ENCODE data around the gene SEPTIN3. TPM values are rescaled to one million over a fixed set of nuclear protein-coding genes. Genes with fewer than 3 reads are reported as not detected.
A peak's percentile ranks its signal among the peaks of the same experiment; 100 is the strongest.

SEPTIN3 gene
- total and polyA plus RNA-seq, 9 of the 15 experiments (the other 6 are each of a cell fraction or from before 2014, with no cell fraction given), result 0.06 TPM; not detected in 8

- no peak for TF ChIP-seq MBD1 (CRISPR knock-in tag; IDR thresholded peaks at IDR 0.05)
- TF ChIP-seq MCM7 (IDR thresholded peaks at IDR 0.05), result no peak
- TF ChIP-seq HMG20A (CRISPR knock-in tag; conservative IDR thresholded peaks at IDR 0.05), result no peak
- no peak for TF ChIP-seq STAT5A (IDR thresholded peaks at IDR 0.05; ENCODE audit: borderline replicate concordance, low read length)
- TF ChIP-seq ZC3H11A (IDR thresholded peaks at IDR 0.05; ENCODE audit: low read depth, low read length), result no peak
- no peak for TF ChIP-seq MTA1 (IDR thresholded peaks at IDR 0.05; ENCODE audit: borderline replicate concordance)
- no peak for TF ChIP-seq EZH2 (IDR thresholded peaks at IDR 0.05; ENCODE audit: borderline replicate concordance, low read depth, low read length)
- TF ChIP-seq, protein P1, sequence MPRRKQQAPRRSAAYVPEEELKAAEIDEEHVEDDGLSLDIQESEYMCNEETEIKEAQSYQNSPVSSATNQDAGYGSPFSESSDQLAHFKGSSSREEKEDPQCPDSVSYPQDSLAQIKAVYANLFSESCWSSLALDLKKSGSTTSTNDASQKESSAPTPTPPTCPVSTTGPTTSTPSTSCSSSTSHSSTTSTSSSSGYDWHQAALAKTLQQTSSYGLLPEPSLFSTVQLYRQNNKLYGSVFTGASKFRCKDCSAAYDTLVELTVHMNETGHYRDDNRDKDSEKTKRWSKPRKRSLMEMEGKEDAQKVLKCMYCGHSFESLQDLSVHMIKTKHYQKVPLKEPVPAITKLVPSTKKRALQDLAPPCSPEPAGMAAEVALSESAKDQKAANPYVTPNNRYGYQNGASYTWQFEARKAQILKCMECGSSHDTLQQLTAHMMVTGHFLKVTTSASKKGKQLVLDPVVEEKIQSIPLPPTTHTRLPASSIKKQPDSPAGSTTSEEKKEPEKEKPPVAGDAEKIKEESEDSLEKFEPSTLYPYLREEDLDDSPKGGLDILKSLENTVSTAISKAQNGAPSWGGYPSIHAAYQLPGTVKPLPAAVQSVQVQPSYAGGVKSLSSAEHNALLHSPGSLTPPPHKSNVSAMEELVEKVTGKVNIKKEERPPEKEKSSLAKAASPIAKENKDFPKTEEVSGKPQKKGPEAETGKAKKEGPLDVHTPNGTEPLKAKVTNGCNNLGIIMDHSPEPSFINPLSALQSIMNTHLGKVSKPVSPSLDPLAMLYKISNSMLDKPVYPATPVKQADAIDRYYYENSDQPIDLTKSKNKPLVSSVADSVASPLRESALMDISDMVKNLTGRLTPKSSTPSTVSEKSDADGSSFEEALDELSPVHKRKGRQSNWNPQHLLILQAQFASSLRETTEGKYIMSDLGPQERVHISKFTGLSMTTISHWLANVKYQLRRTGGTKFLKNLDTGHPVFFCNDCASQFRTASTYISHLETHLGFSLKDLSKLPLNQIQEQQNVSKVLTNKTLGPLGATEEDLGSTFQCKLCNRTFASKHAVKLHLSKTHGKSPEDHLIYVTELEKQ (CRISPR knock-in tag; IDR thresholded peaks at IDR 0.05), result no peak
- no peak for TF ChIP-seq ZNF699 (CRISPR knock-in tag; IDR thresholded peaks at IDR 0.05; ENCODE audit: insufficient replicate concordance)
- TF ChIP-seq ZNF644 (tag; IDR thresholded peaks at IDR 0.05; ENCODE audit: low read depth), result no peak
- no peak for TF ChIP-seq HDAC6 (IDR thresholded peaks at IDR 0.05; ENCODE audit: low read depth, low read length)
- TF ChIP-seq ZNF707 (CRISPR knock-in tag; conservative IDR thresholded peaks at IDR 0.05), result no peak
- no peak for TF ChIP-seq ZNF140 (CRISPR knock-in tag; IDR thresholded peaks at IDR 0.05)
- TF ChIP-seq ZBTB26 (CRISPR knock-in tag; IDR thresholded peaks at IDR 0.05), result no peak
- TF ChIP-seq HDAC1 (IDR thresholded peaks at IDR 0.05), result no peak
- TF ChIP-seq PKNOX1 (IDR thresholded peaks at IDR 0.05), result no peak
- 0 out of 2 replicates have a peak, but pooled peaks have one; percentile 29 for TF ChIP-seq SMARCE1 (IDR thresholded peaks at IDR 0.05)
- TF ChIP-seq JUND (IDR thresholded peaks at IDR 0.05; ENCODE audit: borderline replicate concordance, low read depth, low read length), result no peak
- TF ChIP-seq JUND (tag; IDR thresholded peaks at IDR 0.05; ENCODE audit: borderline replicate concordance, low read depth, low read length), result no peak
These were observed 43.3 kb upstream of the SEPTIN3 start (continued) for GRCh38 chr22:41925783-41926460.
